Fibroblast of the aortic adventitia (primary cell): Measurements from ENCODE around the gene CDC42BPA. TPM values are rescaled to one million over a fixed set of nuclear protein-coding genes. Genes with fewer than 3 reads are reported as not detected.
A peak's percentile ranks its signal among the peaks of the same experiment; 100 is the strongest.

Source experiments
- DNase-seq: peaks from one replicate; pipeline ENCODE4 v3.0.0-alpha.2; 2010; ENCODE audit warnings: low read depth
- H3K4me3 ChIP-seq: 2 replicates; pipeline ENCODE4 v1.5.1; 2011; ENCODE audit warnings: low read depth, mild to moderate bottlenecking, control low read depth, low read length, moderate library complexity
- total RNA-seq: library from RNA; depleted of rRNA; stranded (reverse); fragments of >200 nt; gene quantifications from 2 replicates; pipeline ENCODE4 v1.2.3, GENCODE V29; 2012; ENCODE audit warnings: low replicate concordance
- TF ChIP-seq, protein P1 (sequence below): IDR thresholded peaks from 2 replicates; pipeline ENCODE4 v1.5.1; 2011; ENCODE audit warnings: mild to moderate bottlenecking, low read length, control low read depth, inconsistent platforms; ENCODE audit not compliant: insufficient read depth

The CDC42BPA gene
- total RNA-seq, 1 donor, result 82.5 TPM

DNA sequence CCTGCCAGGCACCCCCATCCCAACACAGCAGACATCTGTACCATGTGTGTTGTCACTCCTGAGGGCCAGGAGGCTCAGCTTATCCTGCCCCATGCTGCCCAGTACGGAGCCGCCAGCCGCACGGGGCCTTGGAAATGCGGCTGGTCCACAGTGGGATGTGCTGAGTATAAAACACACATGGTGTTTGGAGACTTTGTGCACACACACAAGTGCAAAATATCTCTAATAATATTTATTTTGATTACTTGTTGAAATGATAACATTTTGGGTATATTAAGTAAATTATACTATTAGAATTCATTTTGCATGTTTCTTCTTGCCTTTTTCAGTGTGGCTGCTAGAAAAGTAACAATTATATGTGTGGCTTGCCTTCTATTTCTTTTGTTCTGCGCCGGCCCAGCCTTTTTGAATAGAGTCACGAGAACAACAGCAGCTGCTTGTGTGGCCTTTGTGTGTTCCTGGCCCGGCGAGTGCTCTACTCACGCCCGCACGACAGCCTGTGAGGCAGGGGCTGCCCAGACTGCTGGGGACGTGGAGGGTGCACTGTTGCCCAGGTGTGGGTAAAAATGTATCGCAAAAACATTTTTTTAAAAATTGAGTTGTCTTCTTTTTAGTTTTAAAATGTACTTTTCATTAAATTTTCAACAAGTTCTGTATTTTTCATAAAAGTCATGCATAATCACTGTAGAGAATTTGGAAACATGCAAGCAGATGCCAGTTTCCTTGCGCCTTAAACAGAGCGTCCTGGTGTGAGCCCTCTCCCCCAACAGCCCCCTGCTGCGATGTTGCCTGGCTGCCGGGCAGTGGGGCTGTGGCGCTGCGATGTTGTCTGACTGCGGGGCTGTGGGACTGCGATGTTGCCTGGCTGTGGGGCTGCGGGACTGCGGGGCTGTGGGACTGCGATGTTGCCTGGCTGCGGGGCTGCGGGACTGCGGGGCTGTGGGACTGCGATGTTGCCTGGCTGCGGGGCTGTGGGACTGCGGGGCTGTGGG is 342.7 kb downstream of the CDC42BPA start:
- no peak for DNase-seq
- H3K4me3 ChIP-seq, result no peak overlapping the region
- TF ChIP-seq, protein P1, sequence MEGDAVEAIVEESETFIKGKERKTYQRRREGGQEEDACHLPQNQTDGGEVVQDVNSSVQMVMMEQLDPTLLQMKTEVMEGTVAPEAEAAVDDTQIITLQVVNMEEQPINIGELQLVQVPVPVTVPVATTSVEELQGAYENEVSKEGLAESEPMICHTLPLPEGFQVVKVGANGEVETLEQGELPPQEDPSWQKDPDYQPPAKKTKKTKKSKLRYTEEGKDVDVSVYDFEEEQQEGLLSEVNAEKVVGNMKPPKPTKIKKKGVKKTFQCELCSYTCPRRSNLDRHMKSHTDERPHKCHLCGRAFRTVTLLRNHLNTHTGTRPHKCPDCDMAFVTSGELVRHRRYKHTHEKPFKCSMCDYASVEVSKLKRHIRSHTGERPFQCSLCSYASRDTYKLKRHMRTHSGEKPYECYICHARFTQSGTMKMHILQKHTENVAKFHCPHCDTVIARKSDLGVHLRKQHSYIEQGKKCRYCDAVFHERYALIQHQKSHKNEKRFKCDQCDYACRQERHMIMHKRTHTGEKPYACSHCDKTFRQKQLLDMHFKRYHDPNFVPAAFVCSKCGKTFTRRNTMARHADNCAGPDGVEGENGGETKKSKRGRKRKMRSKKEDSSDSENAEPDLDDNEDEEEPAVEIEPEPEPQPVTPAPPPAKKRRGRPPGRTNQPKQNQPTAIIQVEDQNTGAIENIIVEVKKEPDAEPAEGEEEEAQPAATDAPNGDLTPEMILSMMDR, result no peak

DNA sequence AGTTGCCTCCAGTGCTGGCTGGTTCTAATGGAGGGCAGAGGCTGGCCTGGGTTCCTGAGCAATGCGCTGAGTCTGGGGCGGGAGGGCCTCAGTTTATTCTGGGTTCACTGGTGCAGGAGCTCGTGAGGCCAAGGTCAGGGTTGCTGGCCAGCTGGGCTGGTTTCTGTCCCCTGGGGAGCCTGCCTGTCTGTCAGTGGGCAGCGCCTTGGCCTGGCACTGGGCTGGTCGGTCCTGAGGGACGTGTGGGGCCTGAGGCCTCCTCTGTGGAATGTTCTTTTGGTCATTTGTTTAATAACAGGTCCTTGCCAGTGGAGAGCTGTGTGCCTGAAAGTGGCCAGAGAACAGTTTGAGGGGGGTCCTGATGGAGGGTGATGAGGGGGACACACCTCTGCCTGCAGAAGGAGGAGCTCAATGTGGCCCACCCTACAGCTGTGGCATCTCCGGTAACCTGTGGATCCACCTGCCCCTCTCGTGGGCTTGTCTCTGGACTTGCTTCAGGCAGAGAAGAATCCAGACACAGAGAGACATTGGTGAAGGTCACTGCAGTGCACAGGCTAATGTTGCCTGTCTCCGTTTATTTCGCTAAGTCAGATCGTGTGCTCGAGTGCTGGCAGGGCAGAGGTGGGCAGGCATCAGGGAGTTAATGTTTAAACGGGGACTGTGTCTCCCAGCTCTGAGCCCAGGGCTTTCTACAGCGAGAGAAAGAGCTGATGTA is 343.6 kb downstream of the CDC42BPA start:
- DNase-seq, result no peak

DNA sequence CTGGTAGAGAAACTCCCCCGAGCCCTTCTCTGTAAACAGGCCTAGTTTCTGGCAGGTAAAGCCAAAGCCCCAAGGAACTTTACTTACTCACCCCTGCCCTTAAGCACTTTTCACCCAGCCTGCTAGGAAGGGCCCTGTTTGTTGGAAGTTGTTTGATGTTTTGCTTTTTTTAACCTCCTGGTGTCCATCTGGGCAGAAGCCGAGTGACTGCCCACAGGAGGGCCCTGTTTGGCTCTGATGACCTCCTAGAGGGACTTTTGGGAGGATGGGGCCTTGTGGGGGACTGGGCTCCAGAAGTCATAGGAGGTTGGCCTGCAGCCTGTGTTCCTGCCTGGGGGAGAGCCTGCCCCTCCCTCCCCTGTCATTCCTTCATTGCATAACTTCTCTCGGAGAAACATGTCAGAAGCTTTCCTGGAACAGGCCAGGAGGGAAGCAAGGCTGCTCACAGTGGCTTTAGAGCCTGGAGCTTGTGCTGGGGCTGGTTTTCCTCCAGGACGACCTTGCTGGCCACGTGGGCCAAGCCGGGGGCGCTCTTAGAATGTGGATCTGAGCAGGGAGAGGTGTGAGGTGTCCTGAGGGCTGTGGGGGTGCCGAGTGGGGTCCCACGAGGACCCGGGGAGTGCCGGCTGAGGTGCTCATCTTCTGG is 344.3 kb downstream of the CDC42BPA start:
- peak; percentile 62 for DNase-seq
- no peak overlapping the region for H3K4me3 ChIP-seq
- TF ChIP-seq, protein P1, result no peak

More for the DNA sequence above, 343.6 kb downstream of the CDC42BPA start:
- no peak overlapping the region for H3K4me3 ChIP-seq
- TF ChIP-seq, protein P1, result no peak

DNA sequence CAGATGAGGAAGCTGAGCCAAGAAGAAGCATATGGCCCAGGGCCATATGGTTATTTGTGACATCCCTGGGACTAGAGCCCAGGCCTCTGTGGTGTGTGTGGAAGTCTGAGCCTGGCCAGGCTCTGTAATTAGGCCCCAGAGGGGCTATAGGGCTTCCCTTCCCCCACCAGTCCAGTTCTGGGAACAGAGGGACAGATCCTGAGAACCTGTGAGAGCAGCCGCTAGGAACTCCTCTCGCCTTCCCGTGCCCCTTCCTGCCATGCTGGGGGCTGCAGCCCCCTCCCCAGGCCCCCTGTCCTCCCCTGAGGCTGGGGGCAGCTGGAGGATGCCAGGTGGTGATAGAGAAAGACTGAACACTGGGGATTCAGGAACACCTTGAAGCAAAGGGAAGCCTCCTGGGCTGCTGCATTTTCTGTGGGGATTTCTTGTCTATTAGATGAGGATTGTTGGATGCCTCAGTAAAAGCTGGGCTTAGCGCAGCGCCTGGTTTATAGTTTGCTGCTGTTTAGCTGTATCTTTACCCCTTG is 344.9 kb downstream of the CDC42BPA start:
- H3K4me3 ChIP-seq, result no peak overlapping the region
- TF ChIP-seq, protein P1, result no peak
- DNase-seq, result peak; percentile 48

DNA sequence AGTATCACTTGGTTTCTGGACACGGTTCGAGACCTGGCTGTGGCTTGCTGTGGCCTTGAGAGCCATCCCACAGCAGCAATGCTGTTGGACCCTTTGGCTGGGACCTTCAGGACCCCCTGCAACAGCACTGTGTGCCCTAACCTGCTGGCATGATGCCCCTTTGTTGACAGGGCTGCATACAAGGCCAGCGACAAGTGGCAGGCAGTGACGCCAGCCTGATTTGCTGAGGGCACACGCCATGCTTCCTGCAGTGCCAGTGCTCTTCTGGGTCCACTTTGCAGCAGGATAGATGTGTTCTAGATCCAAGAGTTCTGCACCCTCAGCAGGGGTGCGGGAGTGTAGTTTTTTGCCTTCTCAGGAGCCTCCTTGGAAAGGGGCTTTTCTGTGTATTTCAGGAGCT is 345.4 kb downstream of the CDC42BPA start:
- DNase-seq, result no peak
- TF ChIP-seq, protein P1, result no peak
- H3K4me3 ChIP-seq, result no peak overlapping the region

DNA sequence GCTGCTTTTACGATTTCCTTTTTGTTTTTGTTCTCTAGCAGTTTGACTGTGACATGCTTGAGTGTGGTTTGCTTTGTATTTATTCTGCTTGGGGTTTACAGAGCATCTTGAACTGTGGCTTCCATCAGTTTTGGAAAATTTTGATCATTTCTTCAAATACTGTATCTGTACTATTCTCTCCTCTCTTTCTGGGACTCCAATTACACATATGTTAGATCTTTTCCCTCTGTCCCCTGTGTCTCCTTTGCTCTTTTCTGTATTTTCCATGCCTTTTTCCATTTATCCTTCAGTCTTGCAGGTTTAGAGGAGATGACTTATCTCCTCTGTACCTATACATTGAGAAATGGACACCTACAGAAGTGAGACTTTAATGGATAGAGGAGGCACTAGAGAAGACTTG is 346.5 kb downstream of the CDC42BPA start:
- H3K4me3 ChIP-seq, result no peak overlapping the region
- DNase-seq, result no peak
- TF ChIP-seq, protein P1, result no peak
